NB4 (cell line): ENCODE data around the gene UCN2.
A peak's percentile ranks its signal among the peaks of the same experiment; 100 is the strongest.

Experiments
- DNase-seq: peaks from one replicate; pipeline ENCODE4 v3.0.0; 2010; ENCODE audit warnings: low read depth
- H3K4me3 ChIP-seq: one replicate; pipeline ENCODE4 v1.5.1; 2011; ENCODE audit warnings: mild to moderate bottlenecking, low read depth, low read length, moderate library complexity
- MYC ChIP-seq: IDR thresholded peaks from 2 replicates; pipeline ENCODE4 v1.6.1; 2011; ENCODE audit warnings: low read depth, low read length
- POLR2A ChIP-seq: IDR thresholded peaks from 2 replicates; pipeline ENCODE4 v1.6.1; 2011; ENCODE audit warnings: mild to moderate bottlenecking; ENCODE audit not compliant: insufficient read length; ENCODE audit errors: extremely low read depth
- TF ChIP-seq, protein P1 (sequence below): IDR thresholded peaks from one replicate; pipeline ENCODE4 v1.5.1; 2012; ENCODE audit warnings: low read depth, low read length
- TF ChIP-seq, protein P2 (sequence below): IDR thresholded peaks from 2 replicates; pipeline ENCODE4 v1.6.1; 2011; ENCODE audit warnings: low read depth, low read length

Gene UCN2

DNA sequence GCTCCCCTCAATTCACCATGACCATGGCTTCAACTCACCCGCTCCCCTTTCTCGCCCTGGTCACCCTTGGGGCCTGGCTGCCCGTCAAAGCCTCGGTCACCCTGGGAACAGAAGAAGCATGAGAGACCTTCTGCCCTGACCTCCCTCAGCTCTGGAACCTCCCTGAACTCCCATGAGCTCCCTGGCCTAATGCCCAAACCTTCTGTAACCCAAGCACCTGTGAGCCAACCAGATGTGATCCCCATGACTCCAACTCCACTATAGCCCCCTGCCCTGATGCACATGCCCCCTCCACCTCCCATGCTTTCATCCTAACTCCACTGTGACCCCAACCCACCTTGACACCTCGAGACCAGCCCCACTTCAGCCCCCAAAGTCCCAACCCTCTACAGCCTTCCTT, 3.5 kb upstream of the UCN2 start:
- H3K4me3 ChIP-seq: no peak overlapping the region
- DNase-seq: no peak
- TF ChIP-seq, protein P1, sequence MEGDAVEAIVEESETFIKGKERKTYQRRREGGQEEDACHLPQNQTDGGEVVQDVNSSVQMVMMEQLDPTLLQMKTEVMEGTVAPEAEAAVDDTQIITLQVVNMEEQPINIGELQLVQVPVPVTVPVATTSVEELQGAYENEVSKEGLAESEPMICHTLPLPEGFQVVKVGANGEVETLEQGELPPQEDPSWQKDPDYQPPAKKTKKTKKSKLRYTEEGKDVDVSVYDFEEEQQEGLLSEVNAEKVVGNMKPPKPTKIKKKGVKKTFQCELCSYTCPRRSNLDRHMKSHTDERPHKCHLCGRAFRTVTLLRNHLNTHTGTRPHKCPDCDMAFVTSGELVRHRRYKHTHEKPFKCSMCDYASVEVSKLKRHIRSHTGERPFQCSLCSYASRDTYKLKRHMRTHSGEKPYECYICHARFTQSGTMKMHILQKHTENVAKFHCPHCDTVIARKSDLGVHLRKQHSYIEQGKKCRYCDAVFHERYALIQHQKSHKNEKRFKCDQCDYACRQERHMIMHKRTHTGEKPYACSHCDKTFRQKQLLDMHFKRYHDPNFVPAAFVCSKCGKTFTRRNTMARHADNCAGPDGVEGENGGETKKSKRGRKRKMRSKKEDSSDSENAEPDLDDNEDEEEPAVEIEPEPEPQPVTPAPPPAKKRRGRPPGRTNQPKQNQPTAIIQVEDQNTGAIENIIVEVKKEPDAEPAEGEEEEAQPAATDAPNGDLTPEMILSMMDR: no peak
- TF ChIP-seq MYC (no peak), POLR2A (no peak)
- TF ChIP-seq, protein P2, sequence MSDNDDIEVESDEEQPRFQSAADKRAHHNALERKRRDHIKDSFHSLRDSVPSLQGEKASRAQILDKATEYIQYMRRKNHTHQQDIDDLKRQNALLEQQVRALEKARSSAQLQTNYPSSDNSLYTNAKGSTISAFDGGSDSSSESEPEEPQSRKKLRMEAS: no peak

DNA sequence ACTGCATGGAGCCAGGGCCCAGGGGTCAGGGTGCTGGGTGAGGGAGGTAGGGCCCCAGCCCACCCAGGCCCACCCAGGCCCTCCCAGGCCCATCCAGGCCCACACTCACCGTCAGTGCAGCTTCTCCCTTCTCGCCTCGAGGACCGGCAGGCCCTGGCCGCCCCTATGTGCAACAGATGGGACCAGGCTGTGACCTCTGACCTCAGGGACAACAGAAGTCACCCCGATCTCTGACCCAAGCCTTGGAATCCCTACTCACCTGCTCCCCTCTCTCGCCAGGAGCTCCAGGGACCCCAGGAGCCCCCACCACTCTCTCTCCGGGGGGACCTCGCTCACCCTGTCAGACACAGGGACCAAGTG, 2.8 kb upstream of the UCN2 start:
- no peak for DNase-seq
- no peak overlapping the region for H3K4me3 ChIP-seq
- TF ChIP-seq MYC: no peak
- TF ChIP-seq, protein P2: no peak
- no peak for TF ChIP-seq POLR2A
- TF ChIP-seq, protein P1: no peak

DNA sequence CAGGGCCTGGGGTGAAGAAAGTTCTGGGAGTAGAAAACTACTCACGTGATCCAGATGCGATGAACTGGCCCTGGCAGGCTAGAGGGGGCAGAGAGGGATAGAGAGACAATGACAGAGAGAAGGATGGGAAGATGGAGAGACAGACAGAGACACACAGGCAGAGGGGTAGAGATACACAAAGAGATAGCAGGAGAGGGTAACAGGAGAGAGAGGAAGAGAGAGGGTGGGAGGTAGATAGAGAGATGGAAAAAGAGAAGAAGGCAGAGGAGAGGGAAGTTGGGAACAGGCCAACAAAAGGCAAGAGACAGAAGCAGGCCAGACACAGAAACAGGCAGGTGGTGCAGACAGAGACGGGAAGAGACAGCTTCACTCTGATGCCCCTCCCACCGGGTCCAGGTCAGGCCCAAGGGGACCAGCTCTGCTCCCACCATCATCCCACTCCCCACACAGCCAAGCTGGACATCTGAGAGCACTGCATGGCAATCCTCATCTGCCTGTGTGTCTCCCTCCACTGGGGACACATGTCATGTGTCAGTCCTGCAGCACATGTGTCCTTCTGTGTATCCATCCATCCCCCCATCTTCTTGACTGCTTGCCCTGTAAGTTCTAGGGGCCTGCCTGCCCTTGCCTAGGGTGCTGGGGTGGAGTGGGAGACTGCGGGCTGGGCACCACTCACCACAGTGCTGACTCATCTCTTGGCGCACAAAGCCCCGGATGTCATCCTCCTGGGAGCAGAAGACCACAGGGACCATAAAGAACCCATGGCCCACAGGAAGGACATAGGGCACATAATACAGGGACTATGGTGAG, 2.2 kb upstream of the UCN2 start:
- no peak overlapping the region for H3K4me3 ChIP-seq
- no peak for TF ChIP-seq POLR2A
- TF ChIP-seq, protein P1: no peak
- TF ChIP-seq, protein P2: peak; percentile 72
- TF ChIP-seq MYC: 0 out of 2 replicates have a peak, but pooled peaks have one; percentile 38
- peak; percentile 95 for DNase-seq

DNA sequence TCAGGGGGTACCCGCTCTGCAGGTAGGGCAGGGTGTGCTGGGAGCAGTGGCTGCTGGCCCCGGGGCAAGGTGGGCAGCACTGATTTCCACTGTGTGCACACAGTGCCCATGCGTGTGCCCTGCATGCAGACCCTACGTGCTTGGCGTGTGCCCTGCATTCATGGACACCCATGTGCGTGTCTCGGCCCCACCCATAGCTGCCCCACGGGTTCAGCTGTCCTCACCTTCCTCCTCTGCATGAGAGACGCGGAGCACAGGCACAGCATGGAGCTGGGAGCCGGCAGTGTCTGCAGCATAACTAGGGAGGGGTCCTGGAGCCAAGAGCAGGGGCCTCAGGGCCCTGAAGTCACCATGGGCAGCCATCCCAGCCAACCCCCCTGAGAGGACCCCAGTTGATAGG, 1.6 kb upstream of the UCN2 start:
- H3K4me3 ChIP-seq: no peak overlapping the region
- DNase-seq: no peak
- TF ChIP-seq POLR2A (no peak), MYC (no peak)
- TF ChIP-seq, protein P1: no peak
- TF ChIP-seq, protein P2: no peak

DNA sequence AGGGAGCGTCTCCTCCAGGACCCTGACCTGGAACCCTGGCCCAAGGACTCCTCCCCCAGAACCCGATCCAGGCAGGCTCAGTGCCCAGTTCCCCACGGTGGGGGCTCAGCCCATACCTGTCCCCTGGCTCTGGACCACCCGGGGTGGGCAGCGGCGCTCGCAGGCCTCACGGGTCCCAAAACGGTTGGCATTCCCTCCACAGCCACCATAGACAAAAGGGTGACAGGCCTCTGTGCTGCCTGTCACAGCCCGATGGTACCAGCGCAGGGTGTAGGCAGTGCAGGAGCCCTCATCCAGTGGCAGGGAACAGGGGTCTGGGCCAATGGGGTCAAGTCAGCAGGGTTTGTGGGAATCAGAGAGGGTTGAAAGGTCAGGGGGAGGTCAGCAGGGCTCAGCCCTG, 1.1 kb upstream of the UCN2 start:
- TF ChIP-seq POLR2A (no peak), MYC (no peak)

DNA sequence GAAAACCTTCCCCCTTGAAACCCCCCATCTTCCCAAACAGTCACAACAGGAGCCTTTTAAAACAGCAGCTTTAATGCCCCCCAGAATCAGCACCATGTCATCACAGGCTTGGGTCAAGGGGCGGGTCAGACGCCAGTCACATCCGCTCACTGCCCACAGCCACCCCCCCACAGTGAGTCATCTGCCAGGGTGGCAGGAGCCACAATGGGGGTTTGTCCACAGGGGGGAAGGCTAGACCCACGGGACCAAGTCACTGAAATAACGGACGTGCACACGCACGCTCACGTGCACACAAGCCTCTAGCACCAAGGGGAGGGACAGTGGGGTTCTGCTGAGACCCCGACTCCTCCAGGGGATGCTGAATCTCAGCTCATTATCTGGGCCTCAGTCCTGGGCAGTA, 441 bp upstream of the UCN2 start:
- peak overlapping the region; percentile 53 for H3K4me3 ChIP-seq
- DNase-seq: peak; percentile 96

More for the DNA sequence above, 1.1 kb upstream of the UCN2 start:
- no peak for DNase-seq
- H3K4me3 ChIP-seq: no peak overlapping the region

More for the DNA sequence above, 441 bp upstream of the UCN2 start:
- TF ChIP-seq, protein P2: peak; percentile 90
- no peak for TF ChIP-seq POLR2A
- TF ChIP-seq MYC: peak; percentile 79
